Ishikawa (cell line): ENCODE measurements around the gene LDLRAD2.

ENCODE experiments used
- CEBPB ChIP-seq: IDR thresholded peaks from 2 replicates; pipeline ENCODE4 v1.6.1; 2012
- CREB1 ChIP-seq: IDR thresholded peaks from 2 replicates; pipeline ENCODE4 v1.6.1; 2012; ENCODE audit warnings: low read depth
- EGR1 ChIP-seq: IDR thresholded peaks from 2 replicates; pipeline ENCODE4 v1.6.1; 2012
- TF ChIP-seq, protein P1 (sequence below): IDR thresholded peaks from 2 replicates; pipeline ENCODE4 v1.6.1; 2012; ENCODE audit warnings: low read depth, mild to moderate bottlenecking

DNA sequence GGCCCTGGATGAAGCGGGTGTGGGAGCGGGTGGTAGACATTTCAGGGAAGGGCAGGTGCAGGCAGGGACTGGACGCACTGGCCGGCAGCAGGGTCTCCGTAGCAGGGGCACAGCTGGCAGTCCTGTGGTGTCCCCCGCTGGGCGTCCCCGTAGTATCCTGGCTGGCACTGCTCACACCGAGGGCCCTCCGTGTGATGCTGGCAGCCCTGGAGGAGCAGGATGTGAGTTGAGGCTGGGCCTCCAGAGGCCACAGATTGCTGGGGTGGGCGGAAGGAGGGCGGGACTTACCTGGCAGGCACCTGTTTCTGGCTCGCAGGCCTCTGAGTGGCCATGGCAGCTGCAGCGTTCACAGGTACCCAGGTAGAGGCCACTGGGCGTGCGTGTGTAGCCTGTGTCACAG is 62.3 kb downstream of the LDLRAD2 start:
- TF ChIP-seq CEBPB (no peak), EGR1 (no peak), CREB1 (no peak)
- TF ChIP-seq, protein P1, sequence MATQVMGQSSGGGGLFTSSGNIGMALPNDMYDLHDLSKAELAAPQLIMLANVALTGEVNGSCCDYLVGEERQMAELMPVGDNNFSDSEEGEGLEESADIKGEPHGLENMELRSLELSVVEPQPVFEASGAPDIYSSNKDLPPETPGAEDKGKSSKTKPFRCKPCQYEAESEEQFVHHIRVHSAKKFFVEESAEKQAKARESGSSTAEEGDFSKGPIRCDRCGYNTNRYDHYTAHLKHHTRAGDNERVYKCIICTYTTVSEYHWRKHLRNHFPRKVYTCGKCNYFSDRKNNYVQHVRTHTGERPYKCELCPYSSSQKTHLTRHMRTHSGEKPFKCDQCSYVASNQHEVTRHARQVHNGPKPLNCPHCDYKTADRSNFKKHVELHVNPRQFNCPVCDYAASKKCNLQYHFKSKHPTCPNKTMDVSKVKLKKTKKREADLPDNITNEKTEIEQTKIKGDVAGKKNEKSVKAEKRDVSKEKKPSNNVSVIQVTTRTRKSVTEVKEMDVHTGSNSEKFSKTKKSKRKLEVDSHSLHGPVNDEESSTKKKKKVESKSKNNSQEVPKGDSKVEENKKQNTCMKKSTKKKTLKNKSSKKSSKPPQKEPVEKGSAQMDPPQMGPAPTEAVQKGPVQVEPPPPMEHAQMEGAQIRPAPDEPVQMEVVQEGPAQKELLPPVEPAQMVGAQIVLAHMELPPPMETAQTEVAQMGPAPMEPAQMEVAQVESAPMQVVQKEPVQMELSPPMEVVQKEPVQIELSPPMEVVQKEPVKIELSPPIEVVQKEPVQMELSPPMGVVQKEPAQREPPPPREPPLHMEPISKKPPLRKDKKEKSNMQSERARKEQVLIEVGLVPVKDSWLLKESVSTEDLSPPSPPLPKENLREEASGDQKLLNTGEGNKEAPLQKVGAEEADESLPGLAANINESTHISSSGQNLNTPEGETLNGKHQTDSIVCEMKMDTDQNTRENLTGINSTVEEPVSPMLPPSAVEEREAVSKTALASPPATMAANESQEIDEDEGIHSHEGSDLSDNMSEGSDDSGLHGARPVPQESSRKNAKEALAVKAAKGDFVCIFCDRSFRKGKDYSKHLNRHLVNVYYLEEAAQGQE, result no peak
